HEK293T (cell line): Measurements from ENCODE around the gene TCF7L2.

Experiments used
- ARNT ChIP-seq: fragments of 450-650 bp; IDR thresholded peaks from 2 replicates; pipeline ENCODE4 v1.6.1; 2017; ENCODE audit warnings: mild to moderate bottlenecking
- BHLHE40 ChIP-seq: fragments of 450-650 bp; IDR thresholded peaks from 2 replicates; pipeline ENCODE4 v1.6.1; 2016; ENCODE audit warnings: mild to moderate bottlenecking, moderate library complexity, borderline replicate concordance

GRCh38 chr10:113087165-113088029, 137.3 kb downstream of the TCF7L2 start:
- TF ChIP-seq BHLHE40 (no peak), ARNT (no peak)
